Measurements from ENCODE around the gene MAN2A1. TPM values are rescaled to one million over a fixed set of nuclear protein-coding genes. Genes with fewer than 3 reads are reported as not detected.
"Not testable (repeated sequence)": the region's sequence is repeated elsewhere in the genome, so short reads cannot be mapped to it uniquely, and the experiment has no call there.

MAN2A1 gene
- total RNA-seq, 1 donor from 2014 or later, result 83.6 TPM

- Mint-ChIP-seq H3K27me3 (ENCODE audit: unreplicated experiment) (no peaks in the 10 kb centered on the region), H3K36me3 (ENCODE audit: low read depth, unreplicated experiment) (no peaks in the 10 kb centered on the region), H3K27ac (ENCODE audit: unreplicated experiment) (no peak overlapping the region), H3K4me1 (ENCODE audit: unreplicated experiment) (no peaks in the 10 kb centered on the region), H3K9me3 (ENCODE audit: unreplicated experiment) (no peaks in the 10 kb centered on the region), H3K4me3 (ENCODE audit: unreplicated experiment) (no peak overlapping the region)
- TF ChIP-seq CTCF (IDR thresholded peaks at IDR 0.05; ENCODE audit: unreplicated experiment), result no peak
- DNase-seq (ENCODE audit: low spot score), result no peak
Measured at GRCh38 chr5:109880907-109881685, 191.4 kb downstream of the MAN2A1 start.

- no peaks in the 10 kb centered on the region for H3K36me3 Mint-ChIP-seq (ENCODE audit: low read depth, unreplicated experiment)
- H3K4me3 Mint-ChIP-seq (ENCODE audit: unreplicated experiment), result no peak overlapping the region
- no peak for DNase-seq (ENCODE audit: low spot score)
- H3K27me3 Mint-ChIP-seq (ENCODE audit: unreplicated experiment), result no peaks in the 10 kb centered on the region
- no peak for TF ChIP-seq CTCF (IDR thresholded peaks at IDR 0.05; ENCODE audit: unreplicated experiment)
- no peaks in the 10 kb centered on the region for H3K4me1 Mint-ChIP-seq (ENCODE audit: unreplicated experiment)
- H3K9me3 Mint-ChIP-seq (ENCODE audit: unreplicated experiment), result no peaks in the 10 kb centered on the region
- H3K27ac Mint-ChIP-seq (ENCODE audit: unreplicated experiment), result no peak overlapping the region
Measured at GRCh38 chr5:109882546-109882945, 192.8 kb downstream of the MAN2A1 start.

GRCh38 chr5:109884676-109885075 lies 194.9 kb downstream of the MAN2A1 start:
- H3K36me3 Mint-ChIP-seq (ENCODE audit: low read depth, unreplicated experiment), result no peaks in the 10 kb centered on the region
- H3K27ac Mint-ChIP-seq (ENCODE audit: unreplicated experiment), result no peak overlapping the region
- H3K9me3 Mint-ChIP-seq (ENCODE audit: unreplicated experiment), result no peaks in the 10 kb centered on the region
- no peaks in the 10 kb centered on the region for H3K4me1 Mint-ChIP-seq (ENCODE audit: unreplicated experiment)
- no peak for DNase-seq (ENCODE audit: low spot score)
- no peaks in the 10 kb centered on the region for H3K27me3 Mint-ChIP-seq (ENCODE audit: unreplicated experiment)
- H3K4me3 Mint-ChIP-seq (ENCODE audit: unreplicated experiment), result no peak overlapping the region
- TF ChIP-seq CTCF (IDR thresholded peaks at IDR 0.05; ENCODE audit: unreplicated experiment), result no peak

GRCh38 chr5:109885205-109885604 lies 195.5 kb downstream of the MAN2A1 start:
- Mint-ChIP-seq H3K27ac (ENCODE audit: unreplicated experiment) (no peak overlapping the region), H3K4me3 (ENCODE audit: unreplicated experiment) (no peak overlapping the region), H3K36me3 (ENCODE audit: low read depth, unreplicated experiment) (no peaks in the 10 kb centered on the region), H3K27me3 (ENCODE audit: unreplicated experiment) (no peaks in the 10 kb centered on the region), H3K4me1 (ENCODE audit: unreplicated experiment) (no peaks in the 10 kb centered on the region), H3K9me3 (ENCODE audit: unreplicated experiment) (no peaks in the 10 kb centered on the region)
- no peak for DNase-seq (ENCODE audit: low spot score)
- no peak for TF ChIP-seq CTCF (IDR thresholded peaks at IDR 0.05; ENCODE audit: unreplicated experiment)

- H3K27me3 Mint-ChIP-seq (ENCODE audit: unreplicated experiment), result no peaks in the 10 kb centered on the region
- no peak for TF ChIP-seq CTCF (IDR thresholded peaks at IDR 0.05; ENCODE audit: unreplicated experiment)
- no peaks in the 10 kb centered on the region for H3K36me3 Mint-ChIP-seq (ENCODE audit: low read depth, unreplicated experiment)
- H3K9me3 Mint-ChIP-seq (ENCODE audit: unreplicated experiment), result no peaks in the 10 kb centered on the region
- no peak overlapping the region for H3K4me3 Mint-ChIP-seq (ENCODE audit: unreplicated experiment)
- no peaks in the 10 kb centered on the region for H3K4me1 Mint-ChIP-seq (ENCODE audit: unreplicated experiment)
- DNase-seq (ENCODE audit: low spot score), result no peak
- no peak overlapping the region for H3K27ac Mint-ChIP-seq (ENCODE audit: unreplicated experiment)
Measured at GRCh38 chr5:109888989-109889388, 199.3 kb downstream of the MAN2A1 start.

- H3K27ac Mint-ChIP-seq (ENCODE audit: unreplicated experiment); H3K4me1 Mint-ChIP-seq (ENCODE audit: unreplicated experiment); H3K27me3 Mint-ChIP-seq (ENCODE audit: unreplicated experiment); H3K9me3 Mint-ChIP-seq (ENCODE audit: unreplicated experiment); H3K36me3 Mint-ChIP-seq (ENCODE audit: low read depth, unreplicated experiment); H3K4me3 Mint-ChIP-seq (ENCODE audit: unreplicated experiment); DNase-seq (ENCODE audit: low spot score): not testable (repeated sequence)
Measured at GRCh38 chr5:109893271-109893670, 203.5 kb downstream of the MAN2A1 start.
